Coronary artery (tissue), 2 donors: Measurements from ENCODE around the gene NR3C2.
A peak's percentile ranks its signal among the peaks of the same experiment; 100 is the strongest.

Source experiments
- DNase-seq: peaks from one replicate; pipeline ENCODE4 v3.0.0-alpha.2; 2017; ENCODE audit warnings: low spot score
- H3K27ac ChIP-seq, 2 donors: fragments of 200-600 bp; sonication (generic); one replicate each; pipeline ENCODE4 v1.5.1; 2016 to 2019
- H3K4me3 ChIP-seq: fragments of 200-600 bp; sonication (generic); 2 replicates; pipeline ENCODE4 v1.5.1; 2016; ENCODE audit warnings: mild to moderate bottlenecking, moderate library complexity
- TF ChIP-seq, protein P1 (sequence below): fragments of 200-600 bp; sonication (generic); IDR thresholded peaks from one replicate; pipeline ENCODE4 v1.5.1; 2019; ENCODE audit warnings: antibody characterized with exemption

Gene NR3C2

DNA sequence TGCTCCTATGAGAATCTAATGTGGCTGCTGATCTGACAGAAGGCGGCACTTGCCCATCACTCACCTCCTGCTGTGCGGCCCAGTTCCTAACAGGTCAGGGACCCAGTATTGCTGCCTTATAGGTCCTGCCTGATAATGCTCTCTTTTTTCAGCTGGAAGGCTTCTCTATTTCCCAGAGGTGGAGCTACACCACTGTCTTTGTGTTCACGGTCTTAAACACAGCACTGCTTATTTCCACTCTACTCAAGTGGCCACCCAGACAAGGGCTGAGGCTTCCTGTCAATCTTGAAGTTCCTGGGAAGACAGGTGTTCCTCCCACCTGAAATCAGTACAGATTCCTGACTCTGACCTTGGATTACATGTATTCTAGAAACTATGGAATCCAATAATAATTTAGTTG is 270.6 kb downstream of the NR3C2 start:
- TF ChIP-seq, protein P1, sequence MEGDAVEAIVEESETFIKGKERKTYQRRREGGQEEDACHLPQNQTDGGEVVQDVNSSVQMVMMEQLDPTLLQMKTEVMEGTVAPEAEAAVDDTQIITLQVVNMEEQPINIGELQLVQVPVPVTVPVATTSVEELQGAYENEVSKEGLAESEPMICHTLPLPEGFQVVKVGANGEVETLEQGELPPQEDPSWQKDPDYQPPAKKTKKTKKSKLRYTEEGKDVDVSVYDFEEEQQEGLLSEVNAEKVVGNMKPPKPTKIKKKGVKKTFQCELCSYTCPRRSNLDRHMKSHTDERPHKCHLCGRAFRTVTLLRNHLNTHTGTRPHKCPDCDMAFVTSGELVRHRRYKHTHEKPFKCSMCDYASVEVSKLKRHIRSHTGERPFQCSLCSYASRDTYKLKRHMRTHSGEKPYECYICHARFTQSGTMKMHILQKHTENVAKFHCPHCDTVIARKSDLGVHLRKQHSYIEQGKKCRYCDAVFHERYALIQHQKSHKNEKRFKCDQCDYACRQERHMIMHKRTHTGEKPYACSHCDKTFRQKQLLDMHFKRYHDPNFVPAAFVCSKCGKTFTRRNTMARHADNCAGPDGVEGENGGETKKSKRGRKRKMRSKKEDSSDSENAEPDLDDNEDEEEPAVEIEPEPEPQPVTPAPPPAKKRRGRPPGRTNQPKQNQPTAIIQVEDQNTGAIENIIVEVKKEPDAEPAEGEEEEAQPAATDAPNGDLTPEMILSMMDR, result no peak
- Histone ChIP-seq H3K27ac (no peak overlapping the region), H3K4me3 (no peak overlapping the region)
- DNase-seq, result no peak

DNA sequence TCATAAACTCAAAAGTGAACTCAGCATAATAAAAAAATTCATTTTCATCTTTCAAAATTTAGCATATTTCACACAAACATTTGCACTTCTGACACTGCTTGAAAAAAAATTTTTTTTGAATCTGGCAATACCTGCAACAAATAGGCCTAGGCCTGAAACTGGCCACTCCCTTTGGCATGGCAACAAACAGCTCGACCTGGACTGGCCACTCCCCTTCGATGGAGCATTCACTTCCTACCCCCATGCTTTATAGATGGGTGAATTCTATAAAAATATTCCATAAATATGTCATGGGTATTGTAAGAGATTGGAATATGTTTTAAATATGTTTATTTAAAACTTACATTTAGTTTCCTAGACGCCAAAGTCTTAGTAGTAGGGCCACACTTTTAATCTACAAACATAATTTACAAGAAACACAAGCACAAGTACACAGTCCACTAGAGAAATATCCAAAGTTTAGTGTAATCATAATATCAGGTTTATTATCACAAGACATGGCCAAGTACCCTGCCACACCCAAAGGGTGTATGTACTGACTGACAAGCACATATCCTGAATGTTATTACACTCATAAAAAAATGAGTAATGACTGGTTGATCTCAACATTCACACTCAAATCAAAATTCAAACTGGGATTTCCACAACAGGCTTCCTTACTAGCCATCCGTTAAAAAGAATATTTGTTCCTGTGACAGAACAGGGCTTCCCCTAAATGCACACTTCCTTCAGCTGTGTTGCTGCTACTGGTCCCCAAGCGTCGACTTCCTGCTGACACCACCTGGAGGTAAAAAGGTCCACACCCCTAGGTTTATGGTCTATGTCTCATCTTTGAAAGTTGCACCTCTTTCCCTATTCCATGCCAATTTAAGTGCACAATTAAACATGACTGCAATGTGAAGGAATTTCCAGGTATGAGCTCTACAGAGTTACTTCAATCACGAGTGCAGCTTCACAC is 271.5 kb downstream of the NR3C2 start:
- TF ChIP-seq, protein P1, result no peak
- H3K4me3 ChIP-seq, result no peak overlapping the region

DNA sequence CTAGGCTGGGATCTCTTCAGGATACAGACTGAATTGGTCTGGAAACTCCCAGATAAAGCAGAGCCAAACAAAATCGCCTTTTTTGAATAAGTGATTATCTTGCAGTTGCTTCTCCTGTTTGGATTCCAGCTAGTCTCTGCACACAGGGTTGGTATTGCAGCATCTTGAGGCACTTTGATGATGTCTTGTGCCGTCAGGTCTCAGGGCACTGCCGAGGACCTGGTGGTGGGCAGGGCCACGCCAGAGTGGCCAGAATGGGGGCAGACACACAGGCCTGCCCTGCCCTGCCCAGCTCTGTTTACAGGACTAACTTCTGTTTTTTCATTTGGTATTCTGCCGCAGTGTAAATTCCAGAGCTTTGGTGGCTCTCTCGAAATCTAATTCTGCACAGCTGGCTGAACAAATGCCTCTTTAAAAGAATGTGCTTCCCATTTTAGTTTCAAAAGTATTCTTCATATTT is 276.1 kb downstream of the NR3C2 start:
- TF ChIP-seq, protein P1, result no peak
- peak overlapping the region; percentile 45 for H3K4me3 ChIP-seq
- no peak for DNase-seq
- peak overlapping the region; percentile 44 to 71 for H3K27ac ChIP-seq

More for the DNA sequence above, 271.5 kb downstream of the NR3C2 start:
- no peak overlapping the region for H3K27ac ChIP-seq
- no peak for DNase-seq

DNA sequence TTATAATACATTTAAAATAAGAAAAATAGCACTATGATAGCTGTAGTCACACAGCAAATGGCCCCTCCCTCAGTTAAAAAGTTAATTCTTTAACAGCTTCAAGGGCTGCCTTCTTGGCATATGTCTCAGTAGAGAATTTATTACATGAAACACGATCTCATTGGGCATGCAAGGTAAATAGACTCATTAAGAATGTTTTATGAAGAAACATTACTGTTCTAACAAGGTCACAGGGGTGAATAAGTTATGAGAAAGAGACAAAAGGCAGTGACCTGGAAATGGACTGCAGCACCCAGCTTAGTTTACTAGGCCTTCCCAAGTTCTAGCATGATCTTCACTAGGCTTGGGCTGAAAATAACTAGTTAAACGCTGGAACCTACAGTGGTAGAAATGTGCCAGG is 277.7 kb downstream of the NR3C2 start:
- H3K27ac ChIP-seq, result no peak overlapping the region

DNA sequence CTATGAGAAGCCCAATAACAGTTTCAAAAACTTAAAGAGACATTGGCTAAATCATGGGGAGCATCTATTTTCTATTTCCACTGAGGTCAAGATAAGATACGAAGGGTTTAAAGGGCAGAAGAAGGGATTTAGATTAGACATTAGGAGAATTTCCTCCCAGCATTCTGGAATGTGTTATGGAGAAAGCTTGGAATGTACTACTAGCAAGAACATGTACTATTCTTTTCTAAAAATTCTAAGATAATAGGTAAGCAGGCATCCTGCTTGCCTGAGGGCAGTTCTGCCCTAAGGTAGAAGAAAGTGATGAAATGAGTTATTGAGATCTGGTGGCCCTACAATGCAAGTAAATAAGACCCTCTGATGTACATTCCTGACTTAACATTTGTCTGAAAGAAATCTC is 279.2 kb downstream of the NR3C2 start:
- Histone ChIP-seq H3K27ac (no peak overlapping the region), H3K4me3 (no peak overlapping the region)
- no peak for DNase-seq
- TF ChIP-seq, protein P1, result no peak

More for the DNA sequence above, 277.7 kb downstream of the NR3C2 start:
- TF ChIP-seq, protein P1, result no peak
- no peak overlapping the region for H3K4me3 ChIP-seq
- DNase-seq, result no peak

DNA sequence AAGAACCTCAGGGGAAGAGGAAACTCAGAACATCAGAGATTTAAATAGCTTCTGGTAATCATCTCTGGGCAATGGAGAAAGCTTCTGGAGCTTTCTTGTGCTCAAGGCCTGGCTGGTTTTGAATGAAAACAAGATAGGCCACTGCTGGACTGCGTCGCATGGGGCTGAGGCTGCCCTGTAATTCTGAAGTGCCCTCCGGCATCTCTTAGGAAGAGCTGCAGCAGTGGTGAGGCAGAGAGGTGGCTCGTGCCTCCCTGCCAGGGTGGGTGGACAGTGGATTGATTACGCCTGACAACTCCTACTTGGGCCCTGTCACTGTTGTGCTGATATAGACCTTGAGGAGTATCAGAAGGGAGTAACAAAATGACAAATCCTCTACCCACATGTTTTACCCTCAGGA is 279.7 kb downstream of the NR3C2 start:
- DNase-seq, result no peak
- Histone ChIP-seq H3K4me3 (no peak overlapping the region), H3K27ac (peak overlapping the region in 1 of 2 donors; percentile 31)
- TF ChIP-seq, protein P1, result no peak

DNA sequence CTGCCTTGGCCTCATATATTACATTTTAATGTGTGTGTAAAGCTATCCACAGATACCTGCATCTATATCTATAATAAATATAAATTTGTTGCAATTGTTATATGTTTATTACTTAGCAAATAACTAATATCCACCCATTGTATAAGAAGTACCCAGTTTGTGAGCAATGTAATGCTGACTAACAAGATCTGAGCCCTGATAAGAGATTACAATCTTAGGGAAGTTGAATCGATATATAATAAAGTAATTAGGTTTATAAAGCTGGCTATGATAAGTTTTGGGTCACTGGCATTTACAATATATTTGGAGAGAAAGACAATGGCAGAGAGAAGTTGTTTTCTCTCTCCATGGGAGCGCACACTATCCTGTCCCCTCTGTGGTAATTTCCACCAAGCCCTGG is 280.6 kb downstream of the NR3C2 start:
- Histone ChIP-seq H3K27ac (no peak overlapping the region), H3K4me3 (no peak overlapping the region)
- TF ChIP-seq, protein P1, result no peak
- DNase-seq, result no peak
